GM19467 (cell line): ENCODE measurements around the gene MEGF6.
"Not testable (repeated sequence)": the region's sequence is repeated elsewhere in the genome, so short reads cannot be mapped to it uniquely, and the experiment has no call there.

Experiments used
- ATAC-seq: cut with Tn5 transposase; IDR thresholded peaks from one replicate; pipeline ENCODE4 v1.9.1; 2021; ENCODE audit warnings: mild to moderate bottlenecking, moderate library complexity; ENCODE audit not compliant: unreplicated experiment

The MEGF6 gene

GRCh38 chr1:3628445-3628844 is 17.1 kb upstream of the MEGF6 start:
- ATAC-seq = no peak

GRCh38 chr1:3627515-3628253 is 16.4 kb upstream of the MEGF6 start:
- no peak for ATAC-seq

GRCh38 chr1:3626025-3626424 is 14.7 kb upstream of the MEGF6 start:
- no peak for ATAC-seq

- ATAC-seq = peak; percentile 9
Observed at GRCh38 chr1:3625151-3625907, 14.0 kb upstream of the MEGF6 start.

- ATAC-seq = peak; percentile 94
Observed at GRCh38 chr1:3624200-3625136, 13.2 kb upstream of the MEGF6 start, which contains the start of gene TPRG1L. TPRG1L (plus strand) TSS chr1:3625015; CDS start chr1:3625073, 58 bp downstream.

GRCh38 chr1:3623441-3624199 is 12.3 kb upstream of the MEGF6 start:
- no peak for ATAC-seq

GRCh38 chr1:3622102-3622501 is 10.8 kb upstream of the MEGF6 start:
- ATAC-seq = not testable (repeated sequence)

- not testable (repeated sequence) for ATAC-seq
Observed at GRCh38 chr1:3621151-3621671, 9.9 kb upstream of the MEGF6 start.

- ATAC-seq = no peak
Observed at GRCh38 chr1:3620708-3621107, 9.4 kb upstream of the MEGF6 start.

- ATAC-seq = no peak
Observed at GRCh38 chr1:3618881-3619671, 7.8 kb upstream of the MEGF6 start.

GRCh38 chr1:3618531-3618880 is 7.2 kb upstream of the MEGF6 start:
- no peak for ATAC-seq

- ATAC-seq = no peak
Observed at GRCh38 chr1:3617806-3618345, 6.6 kb upstream of the MEGF6 start.

GRCh38 chr1:3616861-3617260 is 5.6 kb upstream of the MEGF6 start:
- ATAC-seq = no peak

GRCh38 chr1:3614755-3615742 is 3.7 kb upstream of the MEGF6 start:
- no peak for ATAC-seq

- ATAC-seq = no peak
Observed at GRCh38 chr1:3612123-3612522, 815 bp upstream of the MEGF6 start.

- no peak for ATAC-seq
Observed at GRCh38 chr1:3610527-3611169, 660 bp downstream of the MEGF6 start.

GRCh38 chr1:3609769-3610526 is 1.4 kb downstream of the MEGF6 start:
- no peak for ATAC-seq
